Measurements from ENCODE around the gene WDR70. TPM values are rescaled to one million over a fixed set of nuclear protein-coding genes. Genes with fewer than 3 reads are reported as not detected.
A peak's percentile ranks its signal among the peaks of the same experiment; 100 is the strongest.

WDR70 gene
- total and polyA plus RNA-seq, 9 donors = 20.9 to 36.5 (median 31.4) TPM

- WGBS, 3 donors = 11 to 21% (median 15%) methylated on average over 8 of the region's 8 CpGs
- TF ChIP-seq EP300 (IDR thresholded peaks at IDR 0.05) (no peak), POLR2A (IDR thresholded peaks at IDR 0.05) (no peak), CTCF (IDR thresholded peaks at IDR 0.05) (no peak)
- intact Hi-C loops (cut with DNase I) = no loop called here
Measured at GRCh38 chr5:37717613-37718431, 338.7 kb downstream of the WDR70 start.

GRCh38 chr5:37720550-37720952, 341.4 kb downstream of the WDR70 start:
- no peak for DNase-seq
- Histone ChIP-seq H3K27me3 (no peaks in the 10 kb centered on the region), H3K9me3 (no peaks in the 10 kb centered on the region), H3K27ac (no peak overlapping the region), H3K4me3 (no peak overlapping the region), H3K36me3 (no peaks in the 10 kb centered on the region), H3K4me1 (ENCODE audit: insufficient read depth) (peaks cover 8% of the 10 kb centered on the region)
- no peak for TF ChIP-seq POLR2A (IDR thresholded peaks at IDR 0.05)
- intact Hi-C loops (cut with DNase I) = no loop called here
- WGBS, 3 donors = 83 to 98% (median 98%) methylated on average over 2 of the region's 2 CpGs

More at GRCh38 chr5:37717613-37718431, 338.7 kb downstream of the WDR70 start:
- H3K36me3 ChIP-seq = no peaks in the 10 kb centered on the region
- H3K4me1 ChIP-seq (ENCODE audit: insufficient read depth) = peaks cover 8% of the 10 kb centered on the region
- no peaks in the 10 kb centered on the region for H3K27me3 ChIP-seq
- H3K27ac ChIP-seq = no peak overlapping the region
- peak in 4 of 5 donors; percentile 20 to 33 (median 27) for DNase-seq
- H3K4me3 ChIP-seq = no peak overlapping the region
- H3K9me3 ChIP-seq = no peaks in the 10 kb centered on the region

GRCh38 chr5:37721447-37721871, 342.3 kb downstream of the WDR70 start:
- intact Hi-C loops (cut with DNase I) = no loop called here
- no peak for TF ChIP-seq POLR2A (IDR thresholded peaks at IDR 0.05)
- no peak for TF ChIP-seq EP300 (IDR thresholded peaks at IDR 0.05)
- no peak for TF ChIP-seq CTCF (IDR thresholded peaks at IDR 0.05)
- 84 to 88% (median 86%) methylated on average over 5 of the region's 5 CpGs for WGBS, 3 donors

GRCh38 chr5:37722236-37723161, 343.4 kb downstream of the WDR70 start:
- Histone ChIP-seq H3K27ac (no peak overlapping the region), H3K36me3 (no peaks in the 10 kb centered on the region), H3K9me3 (no peaks in the 10 kb centered on the region), H3K4me1 (ENCODE audit: insufficient read depth) (peaks cover 4% of the 10 kb centered on the region), H3K27me3 (no peaks in the 10 kb centered on the region), H3K4me3 (no peak overlapping the region)
- TF ChIP-seq CTCF (IDR thresholded peaks at IDR 0.05) = no peak
- TF ChIP-seq POLR2A (IDR thresholded peaks at IDR 0.05) = no peak
- TF ChIP-seq EP300 (IDR thresholded peaks at IDR 0.05) = no peak
- intact Hi-C loops (cut with DNase I) = no loop called here
- WGBS, 3 donors = 82 to 92% (median 85%) methylated on average over 6 of the region's 6 CpGs
- no peak for DNase-seq

More at GRCh38 chr5:37721447-37721871, 342.3 kb downstream of the WDR70 start:
- Histone ChIP-seq H3K4me1 (ENCODE audit: insufficient read depth) (peaks cover 8% of the 10 kb centered on the region), H3K4me3 (no peak overlapping the region), H3K27me3 (no peaks in the 10 kb centered on the region), H3K36me3 (no peaks in the 10 kb centered on the region), H3K27ac (no peak overlapping the region), H3K9me3 (no peaks in the 10 kb centered on the region)
- DNase-seq = no peak

Measured in ovary (tissue), 9 donors.